Measurements from ENCODE around the gene KCNN1. TPM values are rescaled to one million over a fixed set of nuclear protein-coding genes. Genes with fewer than 3 reads are reported as not detected.
A peak's percentile ranks its signal among the peaks of the same experiment; 100 is the strongest.

The KCNN1 gene
- total and polyA plus RNA-seq, 2 of the 13 experiments (the other 11 are each of a cell fraction or from before 2014, with no cell fraction given) = 0.04 TPM; not detected in 1

- TF ChIP-seq KLF12 (CRISPR knock-in tag; IDR thresholded peaks at IDR 0.05; ENCODE audit: borderline replicate concordance) = no peak
- TF ChIP-seq ZNF841 (CRISPR knock-in tag; IDR thresholded peaks at IDR 0.05; ENCODE audit: borderline replicate concordance) = no peak
- TF ChIP-seq HHEX (CRISPR knock-in tag; IDR thresholded peaks at IDR 0.05) = no peak
- TF ChIP-seq STAG1 (CRISPR knock-in tag; IDR thresholded peaks at IDR 0.05) = no peak
- TF ChIP-seq ZNF629 (CRISPR knock-in tag; conservative IDR thresholded peaks at IDR 0.05) = no peak; the same call in none of the 2 replicates
- no peak for TF ChIP-seq NR1H2 (CRISPR knock-in tag; IDR thresholded peaks at IDR 0.05; ENCODE audit: borderline replicate concordance, low read depth)
- TF ChIP-seq SIN3A (IDR thresholded peaks at IDR 0.05; ENCODE audit: borderline replicate concordance, low read depth, low read length) = 0 out of 2 replicates have a peak, but pooled peaks have one; percentile 63
- no peak for TF ChIP-seq MATR3 (CRISPR knock-in tag; IDR thresholded peaks at IDR 0.05)
- TF ChIP-seq HNRNPK (IDR thresholded peaks at IDR 0.05; ENCODE audit: low read depth, low read length, poor library complexity, severe bottlenecking) = no peak
- no peak for TF ChIP-seq RFXANK (CRISPR knock-in tag; IDR thresholded peaks at IDR 0.05)
- no peak for TF ChIP-seq ZBTB1 (CRISPR knock-in tag; IDR thresholded peaks at IDR 0.05; ENCODE audit: borderline replicate concordance)
- TF ChIP-seq ZNF251 (CRISPR knock-in tag; IDR thresholded peaks at IDR 0.05) = no peak
- TF ChIP-seq KDM3A (CRISPR knock-in tag; IDR thresholded peaks at IDR 0.05; ENCODE audit: low read depth) = peak; percentile 57; the same call in 1 of the 2 replicates
- no peak; the same call in 1 of the 2 replicates for TF ChIP-seq ZNF143 (CRISPR knock-in tag; IDR thresholded peaks at IDR 0.05)
- TF ChIP-seq SIX1 (CRISPR knock-in tag; IDR thresholded peaks at IDR 0.05; ENCODE audit: borderline replicate concordance) = no peak
- TF ChIP-seq ZNF230 (CRISPR knock-in tag; IDR thresholded peaks at IDR 0.05) = no peak
- no peak; the same call in 1 of the 2 replicates for TF ChIP-seq ZNF362 (CRISPR knock-in tag; IDR thresholded peaks at IDR 0.05; ENCODE audit: borderline replicate concordance)
- TF ChIP-seq ZNF607 (CRISPR knock-in tag; IDR thresholded peaks at IDR 0.05; ENCODE audit: borderline replicate concordance) = 0 out of 2 replicates have a peak, but pooled peaks have one; percentile 36
- no peak for TF ChIP-seq KAT7 (CRISPR knock-in tag; IDR thresholded peaks at IDR 0.05; ENCODE audit: borderline replicate concordance)
- TF ChIP-seq ZFYVE20 (CRISPR knock-in tag; IDR thresholded peaks at IDR 0.05; ENCODE audit: borderline replicate concordance, low read depth) = no peak
- TF ChIP-seq ZNF333 (CRISPR knock-in tag; IDR thresholded peaks at IDR 0.05; ENCODE audit: borderline replicate concordance) = no peak; the same call in 1 of the 2 replicates
- no peak for TF ChIP-seq ZSCAN12 (CRISPR knock-in tag; IDR thresholded peaks at IDR 0.05)
- TF ChIP-seq FOXO4 (CRISPR knock-in tag; conservative IDR thresholded peaks at IDR 0.05) = no peak
- no peak for TF ChIP-seq DZIP1 (CRISPR knock-in tag; IDR thresholded peaks at IDR 0.05)
- TF ChIP-seq RNF2 (conservative IDR thresholded peaks at IDR 0.05; ENCODE audit: low read depth) = no peak
These were observed 46.6 kb downstream of the KCNN1 start (continued) for GRCh38 chr19:18013210-18014111.
